ENCODE data around the gene MEF2C.

- TF ChIP-seq SP1 (IDR thresholded peaks at IDR 0.05; ENCODE audit: low read depth) (no peak), POLR2A (IDR thresholded peaks at IDR 0.05; ENCODE audit: borderline replicate concordance, extremely low read depth, insufficient read depth, insufficient read length) (no peak), CTCF (IDR thresholded peaks at IDR 0.05 in 2 of 3, conservative IDR thresholded peaks at IDR 0.05 in 1 of 3; ENCODE audit: borderline replicate concordance in 1 of 3, insufficient read depth in 1 of 3, low read depth in 2 of 3, low read length in 2 of 3) (no peak), EGR1 (IDR thresholded peaks at IDR 0.05; ENCODE audit: low read depth) (no peak), YY1 (IDR thresholded peaks at IDR 0.05; ENCODE audit: extremely low read depth, insufficient replicate concordance, low read depth, low read length) (no peak), POLR2AphosphoS5 (IDR thresholded peaks at IDR 0.05; ENCODE audit: low read depth, low read length) (no peak), RAD21 (IDR thresholded peaks at IDR 0.05; ENCODE audit: low read depth) (no peak), SRF (IDR thresholded peaks at IDR 0.05; ENCODE audit: low read depth) (no peak), ZNF274 (IDR thresholded peaks at IDR 0.05; ENCODE audit: low read depth, low read length) (no peak), EZH2 (IDR thresholded peaks at IDR 0.05) (no peak), ZBTB33 (IDR thresholded peaks at IDR 0.05; ENCODE audit: extremely low read depth, insufficient replicate concordance, low read length) (no peak), EZH2phosphoT487 (IDR thresholded peaks at IDR 0.05; ENCODE audit: borderline replicate concordance) (no peak), ELF1 (IDR thresholded peaks at IDR 0.05; ENCODE audit: borderline replicate concordance, low read depth) (no peak), REST (IDR thresholded peaks at IDR 0.05; ENCODE audit: low read depth) (no peak)
These were observed 212.5 kb downstream of the MEF2C start for GRCh38 chr5:88670461-88670860.
